ENCODE results near the gene SPSB3.

The SPSB3 gene

DNA sequence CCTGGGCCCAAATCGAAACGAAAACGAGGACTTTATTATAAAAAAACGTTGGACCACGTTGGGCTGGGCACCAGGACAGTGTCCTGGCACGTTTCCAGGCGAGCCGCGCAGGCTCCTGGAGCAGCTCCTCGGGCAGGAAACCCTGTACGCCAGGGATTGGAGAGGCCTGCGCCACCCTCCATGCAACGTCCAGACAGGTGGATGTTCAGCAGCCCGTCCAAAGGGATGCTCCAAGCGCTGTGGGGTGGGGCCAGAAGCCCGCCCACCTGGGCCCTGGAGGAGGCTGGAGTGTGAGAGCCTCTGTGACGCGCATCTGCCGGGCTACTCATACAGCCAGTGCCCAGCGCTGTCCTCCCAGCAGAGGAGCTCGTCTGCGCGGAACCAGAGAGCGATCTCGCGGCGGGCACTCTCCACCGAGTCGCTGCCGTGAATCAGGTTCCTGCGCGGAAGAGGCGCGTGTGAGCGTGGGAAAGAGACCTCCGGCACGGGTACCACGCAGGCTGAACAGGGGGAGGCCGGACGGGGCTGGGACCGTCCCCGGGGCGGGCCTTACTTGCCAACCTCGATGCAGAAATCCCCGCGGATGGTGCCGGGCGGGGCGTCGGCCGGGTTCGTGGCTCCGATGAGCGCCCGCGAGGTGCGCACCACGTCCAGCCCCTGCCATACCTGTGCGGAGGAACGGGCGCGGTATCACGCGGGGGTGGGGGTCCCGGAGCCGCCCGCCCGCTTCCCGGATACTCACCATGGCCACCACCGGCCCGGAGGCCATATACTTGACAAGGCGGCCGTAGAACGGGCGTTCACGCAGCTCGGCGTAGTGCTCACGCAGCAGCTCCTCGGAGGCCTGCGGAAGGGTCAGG, 11.8 kb downstream of the SPSB3 start:
- no peak for TF ChIP-seq OSR1 (CRISPR knock-in tag; IDR thresholded peaks at IDR 0.05)
- no peak for TF ChIP-seq TCF4 (CRISPR knock-in tag; IDR thresholded peaks at IDR 0.05; ENCODE audit: borderline replicate concordance)
- TF ChIP-seq ZFP3 (CRISPR knock-in tag; IDR thresholded peaks at IDR 0.05), result no peak
- no peak for TF ChIP-seq ZNF8 (CRISPR knock-in tag; IDR thresholded peaks at IDR 0.05)
- ATAC-seq, result peak; percentile 2

DNA sequence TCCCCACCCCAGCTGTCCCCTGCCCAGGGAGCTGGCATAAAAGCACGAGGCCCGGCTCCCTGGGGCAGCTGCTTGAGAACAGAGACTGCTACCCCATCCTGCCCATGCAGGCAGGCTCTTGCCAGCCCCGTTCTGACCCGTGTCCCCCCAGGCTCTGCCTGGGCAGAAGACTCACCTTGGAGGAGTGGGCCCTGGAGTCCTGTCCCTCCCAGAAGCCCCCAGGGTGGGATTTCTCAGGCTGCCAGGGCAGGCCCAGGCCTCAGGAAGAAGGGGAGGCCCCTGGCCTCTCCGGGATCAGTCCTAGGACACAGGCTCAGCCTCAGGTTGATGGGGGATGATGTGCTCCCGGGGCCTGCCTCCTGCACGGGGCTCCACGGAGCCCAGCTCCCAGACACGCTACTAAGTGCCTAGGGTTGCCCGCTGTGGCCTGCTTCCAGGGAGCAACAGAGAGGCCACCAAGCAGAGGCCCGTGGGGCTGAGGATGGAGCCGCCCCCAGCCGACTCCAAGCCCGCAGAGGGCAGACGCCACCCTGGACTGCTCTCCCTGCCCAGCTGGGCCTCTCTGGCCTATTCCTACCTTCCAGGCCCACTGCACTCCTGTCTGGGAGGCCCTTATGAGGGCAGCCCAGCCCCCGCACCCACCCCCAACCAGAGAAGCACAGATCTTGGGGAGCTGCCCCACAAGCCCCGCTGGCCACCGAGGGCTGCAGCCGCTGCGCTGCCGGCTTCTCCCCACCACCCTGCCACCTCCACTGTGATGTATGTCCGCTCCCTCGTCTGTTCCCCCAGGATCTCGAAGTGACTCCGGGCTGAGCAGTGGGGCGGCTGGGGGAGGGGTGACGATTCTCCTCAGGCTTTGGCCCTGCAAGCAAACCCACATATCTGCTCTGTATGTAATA, 12.7 kb downstream of the SPSB3 start:
- ATAC-seq, result no peak

DNA sequence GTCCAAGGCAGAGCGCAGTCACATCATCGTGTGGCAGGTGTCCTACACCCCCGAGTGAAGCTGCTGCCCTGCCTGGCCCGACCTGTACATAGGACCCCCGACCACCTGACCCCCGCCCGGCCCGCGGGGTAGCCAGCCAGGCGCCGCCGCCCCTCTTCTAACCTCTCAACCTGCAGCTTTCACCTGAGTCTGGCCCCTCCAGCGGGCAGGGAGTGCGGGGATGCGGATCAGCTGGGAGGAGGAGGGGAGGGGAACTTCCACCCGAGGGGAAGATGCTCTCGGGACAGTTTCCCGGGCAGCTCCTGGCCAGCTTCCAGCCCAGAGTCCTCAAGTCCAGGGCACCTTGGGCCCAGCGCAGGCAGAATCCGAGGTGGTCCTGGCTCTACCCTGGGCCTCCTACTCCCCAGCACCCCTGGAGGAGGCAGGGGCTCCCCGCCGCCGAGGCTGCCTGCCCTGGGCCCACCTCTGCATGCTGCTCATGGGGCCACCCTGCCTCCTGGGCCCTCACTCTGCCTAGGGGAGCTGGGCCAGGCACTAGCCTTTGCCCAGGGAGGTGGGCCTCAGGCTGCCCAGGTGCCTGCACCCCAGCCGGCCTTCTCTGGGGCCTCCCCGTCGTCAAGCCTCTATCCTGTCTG, 13.5 kb downstream of the SPSB3 start:
- ATAC-seq, result no peak
- TF ChIP-seq RARB (CRISPR knock-in tag; IDR thresholded peaks at IDR 0.05) (no peak), ZNF8 (CRISPR knock-in tag; IDR thresholded peaks at IDR 0.05) (no peak), GLIS3 (CRISPR knock-in tag; IDR thresholded peaks at IDR 0.05) (no peak), ZNF70 (CRISPR knock-in tag; IDR thresholded peaks at IDR 0.05) (no peak), TOX (CRISPR knock-in tag; IDR thresholded peaks at IDR 0.05; ENCODE audit: borderline replicate concordance) (no peak), ARNTL (CRISPR knock-in tag; IDR thresholded peaks at IDR 0.05; ENCODE audit: borderline replicate concordance, low read depth) (no peak), BACH2 (CRISPR knock-in tag; IDR thresholded peaks at IDR 0.05; ENCODE audit: borderline replicate concordance) (no peak)
- TF ChIP-seq, protein P1, sequence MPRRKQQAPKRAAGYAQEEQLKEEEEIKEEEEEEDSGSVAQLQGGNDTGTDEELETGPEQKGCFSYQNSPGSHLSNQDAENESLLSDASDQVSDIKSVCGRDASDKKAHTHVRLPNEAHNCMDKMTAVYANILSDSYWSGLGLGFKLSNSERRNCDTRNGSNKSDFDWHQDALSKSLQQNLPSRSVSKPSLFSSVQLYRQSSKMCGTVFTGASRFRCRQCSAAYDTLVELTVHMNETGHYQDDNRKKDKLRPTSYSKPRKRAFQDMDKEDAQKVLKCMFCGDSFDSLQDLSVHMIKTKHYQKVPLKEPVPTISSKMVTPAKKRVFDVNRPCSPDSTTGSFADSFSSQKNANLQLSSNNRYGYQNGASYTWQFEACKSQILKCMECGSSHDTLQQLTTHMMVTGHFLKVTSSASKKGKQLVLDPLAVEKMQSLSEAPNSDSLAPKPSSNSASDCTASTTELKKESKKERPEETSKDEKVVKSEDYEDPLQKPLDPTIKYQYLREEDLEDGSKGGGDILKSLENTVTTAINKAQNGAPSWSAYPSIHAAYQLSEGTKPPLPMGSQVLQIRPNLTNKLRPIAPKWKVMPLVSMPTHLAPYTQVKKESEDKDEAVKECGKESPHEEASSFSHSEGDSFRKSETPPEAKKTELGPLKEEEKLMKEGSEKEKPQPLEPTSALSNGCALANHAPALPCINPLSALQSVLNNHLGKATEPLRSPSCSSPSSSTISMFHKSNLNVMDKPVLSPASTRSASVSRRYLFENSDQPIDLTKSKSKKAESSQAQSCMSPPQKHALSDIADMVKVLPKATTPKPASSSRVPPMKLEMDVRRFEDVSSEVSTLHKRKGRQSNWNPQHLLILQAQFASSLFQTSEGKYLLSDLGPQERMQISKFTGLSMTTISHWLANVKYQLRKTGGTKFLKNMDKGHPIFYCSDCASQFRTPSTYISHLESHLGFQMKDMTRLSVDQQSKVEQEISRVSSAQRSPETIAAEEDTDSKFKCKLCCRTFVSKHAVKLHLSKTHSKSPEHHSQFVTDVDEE (CRISPR knock-in tag; IDR thresholded peaks at IDR 0.05), result no peak
- TF ChIP-seq, protein P2, sequence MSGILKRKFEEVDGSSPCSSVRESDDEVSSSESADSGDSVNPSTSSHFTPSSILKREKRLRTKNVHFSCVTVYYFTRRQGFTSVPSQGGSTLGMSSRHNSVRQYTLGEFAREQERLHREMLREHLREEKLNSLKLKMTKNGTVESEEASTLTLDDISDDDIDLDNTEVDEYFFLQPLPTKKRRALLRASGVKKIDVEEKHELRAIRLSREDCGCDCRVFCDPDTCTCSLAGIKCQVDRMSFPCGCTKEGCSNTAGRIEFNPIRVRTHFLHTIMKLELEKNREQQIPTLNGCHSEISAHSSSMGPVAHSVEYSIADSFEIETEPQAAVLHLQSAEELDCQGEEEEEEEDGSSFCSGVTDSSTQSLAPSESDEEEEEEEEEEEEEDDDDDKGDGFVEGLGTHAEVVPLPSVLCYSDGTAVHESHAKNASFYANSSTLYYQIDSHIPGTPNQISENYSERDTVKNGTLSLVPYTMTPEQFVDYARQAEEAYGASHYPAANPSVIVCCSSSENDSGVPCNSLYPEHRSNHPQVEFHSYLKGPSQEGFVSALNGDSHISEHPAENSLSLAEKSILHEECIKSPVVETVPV (CRISPR knock-in tag; IDR thresholded peaks at IDR 0.05), result no peak
- TF ChIP-seq, protein P3, sequence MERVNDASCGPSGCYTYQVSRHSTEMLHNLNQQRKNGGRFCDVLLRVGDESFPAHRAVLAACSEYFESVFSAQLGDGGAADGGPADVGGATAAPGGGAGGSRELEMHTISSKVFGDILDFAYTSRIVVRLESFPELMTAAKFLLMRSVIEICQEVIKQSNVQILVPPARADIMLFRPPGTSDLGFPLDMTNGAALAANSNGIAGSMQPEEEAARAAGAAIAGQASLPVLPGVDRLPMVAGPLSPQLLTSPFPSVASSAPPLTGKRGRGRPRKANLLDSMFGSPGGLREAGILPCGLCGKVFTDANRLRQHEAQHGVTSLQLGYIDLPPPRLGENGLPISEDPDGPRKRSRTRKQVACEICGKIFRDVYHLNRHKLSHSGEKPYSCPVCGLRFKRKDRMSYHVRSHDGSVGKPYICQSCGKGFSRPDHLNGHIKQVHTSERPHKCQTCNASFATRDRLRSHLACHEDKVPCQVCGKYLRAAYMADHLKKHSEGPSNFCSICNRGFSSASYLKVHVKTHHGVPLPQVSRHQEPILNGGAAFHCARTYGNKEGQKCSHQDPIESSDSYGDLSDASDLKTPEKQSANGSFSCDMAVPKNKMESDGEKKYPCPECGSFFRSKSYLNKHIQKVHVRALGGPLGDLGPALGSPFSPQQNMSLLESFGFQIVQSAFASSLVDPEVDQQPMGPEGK (CRISPR knock-in tag; IDR thresholded peaks at IDR 0.05; ENCODE audit: borderline replicate concordance), result no peak

More for the DNA sequence above, 12.7 kb downstream of the SPSB3 start:
- TF ChIP-seq SNAI2 (CRISPR knock-in tag; IDR thresholded peaks at IDR 0.05), result no peak
- no peak for TF ChIP-seq ZC3H10 (CRISPR knock-in tag; IDR thresholded peaks at IDR 0.05)
- no peak for TF ChIP-seq ZNF565 (CRISPR knock-in tag; conservative IDR thresholded peaks at IDR 0.05; ENCODE audit: low read depth)
- TF ChIP-seq, protein P4, sequence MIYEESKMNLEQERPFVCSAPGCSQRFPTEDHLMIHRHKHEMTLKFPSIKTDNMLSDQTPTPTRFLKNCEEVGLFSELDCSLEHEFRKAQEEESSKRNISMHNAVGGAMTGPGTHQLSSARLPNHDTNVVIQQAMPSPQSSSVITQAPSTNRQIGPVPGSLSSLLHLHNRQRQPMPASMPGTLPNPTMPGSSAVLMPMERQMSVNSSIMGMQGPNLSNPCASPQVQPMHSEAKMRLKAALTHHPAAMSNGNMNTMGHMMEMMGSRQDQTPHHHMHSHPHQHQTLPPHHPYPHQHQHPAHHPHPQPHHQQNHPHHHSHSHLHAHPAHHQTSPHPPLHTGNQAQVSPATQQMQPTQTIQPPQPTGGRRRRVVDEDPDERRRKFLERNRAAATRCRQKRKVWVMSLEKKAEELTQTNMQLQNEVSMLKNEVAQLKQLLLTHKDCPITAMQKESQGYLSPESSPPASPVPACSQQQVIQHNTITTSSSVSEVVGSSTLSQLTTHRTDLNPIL (CRISPR knock-in tag; IDR thresholded peaks at IDR 0.05; ENCODE audit: low read depth), result no peak
- TF ChIP-seq, protein P5, sequence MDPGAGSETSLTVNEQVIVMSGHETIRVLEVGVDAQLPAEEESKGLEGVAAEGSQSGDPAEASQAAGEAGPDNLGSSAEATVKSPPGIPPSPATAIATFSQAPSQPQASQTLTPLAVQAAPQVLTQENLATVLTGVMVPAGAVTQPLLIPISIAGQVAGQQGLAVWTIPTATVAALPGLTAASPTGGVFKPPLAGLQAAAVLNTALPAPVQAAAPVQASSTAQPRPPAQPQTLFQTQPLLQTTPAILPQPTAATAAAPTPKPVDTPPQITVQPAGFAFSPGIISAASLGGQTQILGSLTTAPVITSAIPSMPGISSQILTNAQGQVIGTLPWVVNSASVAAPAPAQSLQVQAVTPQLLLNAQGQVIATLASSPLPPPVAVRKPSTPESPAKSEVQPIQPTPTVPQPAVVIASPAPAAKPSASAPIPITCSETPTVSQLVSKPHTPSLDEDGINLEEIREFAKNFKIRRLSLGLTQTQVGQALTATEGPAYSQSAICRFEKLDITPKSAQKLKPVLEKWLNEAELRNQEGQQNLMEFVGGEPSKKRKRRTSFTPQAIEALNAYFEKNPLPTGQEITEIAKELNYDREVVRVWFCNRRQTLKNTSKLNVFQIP (CRISPR knock-in tag; IDR thresholded peaks at IDR 0.05; ENCODE audit: borderline replicate concordance, low read depth), result no peak
- TF ChIP-seq, protein P3 (CRISPR knock-in tag; IDR thresholded peaks at IDR 0.05; ENCODE audit: borderline replicate concordance), result no peak
- TF ChIP-seq, protein P2 (CRISPR knock-in tag; IDR thresholded peaks at IDR 0.05), result no peak
- no peak for TF ChIP-seq ZFP3 (CRISPR knock-in tag; IDR thresholded peaks at IDR 0.05)
- no peak for TF ChIP-seq ISL1 (CRISPR knock-in tag; IDR thresholded peaks at IDR 0.05)
- TF ChIP-seq OSR1 (CRISPR knock-in tag; IDR thresholded peaks at IDR 0.05), result no peak
- TF ChIP-seq ZNF70 (CRISPR knock-in tag; IDR thresholded peaks at IDR 0.05), result no peak
- TF ChIP-seq ARNTL (CRISPR knock-in tag; IDR thresholded peaks at IDR 0.05; ENCODE audit: borderline replicate concordance, low read depth), result no peak
- TF ChIP-seq TOX (CRISPR knock-in tag; IDR thresholded peaks at IDR 0.05; ENCODE audit: borderline replicate concordance), result no peak

All from SK-N-SH treated with all-trans-retinoic acid at 6 μM for 48 hours (cell line).